ENCODE results near the gene CADPS. TPM values are rescaled to one million over a fixed set of nuclear protein-coding genes. Genes with fewer than 3 reads are reported as not detected.

CADPS gene
- polyA plus RNA-seq, 1 experiment, result 0.12 TPM

DNA sequence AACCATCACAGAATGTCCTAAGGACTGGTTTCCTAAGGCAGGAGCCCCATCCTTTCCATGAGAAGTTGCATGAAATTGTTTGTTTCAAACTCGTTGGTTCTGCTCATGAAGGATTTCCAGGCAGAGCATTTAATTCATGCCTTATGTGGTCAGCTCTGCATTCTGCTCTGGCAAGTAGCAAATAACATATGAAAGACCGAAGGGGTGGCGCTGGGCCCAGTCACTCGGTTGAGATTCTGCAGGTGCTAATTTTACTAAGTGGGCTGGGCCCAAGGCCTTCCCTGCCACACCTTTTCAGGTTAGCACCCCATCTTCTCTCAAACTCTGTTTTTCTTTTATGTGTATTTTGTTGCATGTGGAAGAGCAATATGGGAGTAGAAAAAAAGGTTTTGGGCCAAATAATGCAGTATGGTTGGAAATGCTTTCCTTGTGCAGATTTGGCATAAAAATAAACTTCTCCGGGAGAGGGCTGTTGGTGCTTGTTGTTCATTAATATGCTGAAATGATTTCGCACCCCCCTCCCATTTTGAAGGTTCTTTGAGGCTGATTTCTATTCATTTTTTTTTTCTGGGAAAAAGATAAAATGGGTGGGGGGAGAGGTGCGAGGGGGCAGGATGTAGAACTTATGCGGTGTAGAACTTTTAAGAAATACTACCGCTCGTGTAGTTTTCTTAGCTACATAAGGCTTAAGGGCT lies 318.9 kb downstream of the CADPS start:
- ChIA-PET CTCF (no interaction called here), POLR2A (no interaction called here)
- Histone ChIP-seq H3K4me3 (ENCODE audit: low read depth, low read length) (no peak overlapping the region), H3K27ac (ENCODE audit: low read depth, low read length) (no peak overlapping the region), H3K27me3 (ENCODE audit: control insufficient read depth, insufficient read depth, low read length) (peaks cover 11% of the 10 kb centered on the region), H3K9me3 (ENCODE audit: control insufficient read depth, insufficient read depth, low read length) (no peaks in the 10 kb centered on the region)
- TF ChIP-seq, protein P1, sequence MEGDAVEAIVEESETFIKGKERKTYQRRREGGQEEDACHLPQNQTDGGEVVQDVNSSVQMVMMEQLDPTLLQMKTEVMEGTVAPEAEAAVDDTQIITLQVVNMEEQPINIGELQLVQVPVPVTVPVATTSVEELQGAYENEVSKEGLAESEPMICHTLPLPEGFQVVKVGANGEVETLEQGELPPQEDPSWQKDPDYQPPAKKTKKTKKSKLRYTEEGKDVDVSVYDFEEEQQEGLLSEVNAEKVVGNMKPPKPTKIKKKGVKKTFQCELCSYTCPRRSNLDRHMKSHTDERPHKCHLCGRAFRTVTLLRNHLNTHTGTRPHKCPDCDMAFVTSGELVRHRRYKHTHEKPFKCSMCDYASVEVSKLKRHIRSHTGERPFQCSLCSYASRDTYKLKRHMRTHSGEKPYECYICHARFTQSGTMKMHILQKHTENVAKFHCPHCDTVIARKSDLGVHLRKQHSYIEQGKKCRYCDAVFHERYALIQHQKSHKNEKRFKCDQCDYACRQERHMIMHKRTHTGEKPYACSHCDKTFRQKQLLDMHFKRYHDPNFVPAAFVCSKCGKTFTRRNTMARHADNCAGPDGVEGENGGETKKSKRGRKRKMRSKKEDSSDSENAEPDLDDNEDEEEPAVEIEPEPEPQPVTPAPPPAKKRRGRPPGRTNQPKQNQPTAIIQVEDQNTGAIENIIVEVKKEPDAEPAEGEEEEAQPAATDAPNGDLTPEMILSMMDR (IDR thresholded peaks at IDR 0.05; ENCODE audit: low read depth, low read length), result no peak
- DNase-seq (ENCODE audit: low read depth, low spot score), result no peak

GRCh38 chr3:62554264-62554799 lies 320.9 kb downstream of the CADPS start:
- H3K4me3 ChIP-seq (ENCODE audit: low read depth, low read length), result no peak overlapping the region
- CTCF ChIA-PET, result interaction anchor here (0.5 to 1.1 kb wide), 4 partner anchors 9 to 1283 kb away, joined by 3 to 4 read pairs (median 4); no protein-coding TSS in a partner anchor
- no peaks in the 10 kb centered on the region for H3K9me3 ChIP-seq (ENCODE audit: control insufficient read depth, insufficient read depth, low read length)
- H3K27me3 ChIP-seq (ENCODE audit: control insufficient read depth, insufficient read depth, low read length), result peaks cover 16% of the 10 kb centered on the region
- POLR2A ChIA-PET, result no interaction called here
- no peak overlapping the region for H3K27ac ChIP-seq (ENCODE audit: low read depth, low read length)
- TF ChIP-seq, protein P1 (IDR thresholded peaks at IDR 0.05; ENCODE audit: low read depth, low read length), result peak; percentile 34
- no peak for DNase-seq (ENCODE audit: low read depth, low spot score)

DNA sequence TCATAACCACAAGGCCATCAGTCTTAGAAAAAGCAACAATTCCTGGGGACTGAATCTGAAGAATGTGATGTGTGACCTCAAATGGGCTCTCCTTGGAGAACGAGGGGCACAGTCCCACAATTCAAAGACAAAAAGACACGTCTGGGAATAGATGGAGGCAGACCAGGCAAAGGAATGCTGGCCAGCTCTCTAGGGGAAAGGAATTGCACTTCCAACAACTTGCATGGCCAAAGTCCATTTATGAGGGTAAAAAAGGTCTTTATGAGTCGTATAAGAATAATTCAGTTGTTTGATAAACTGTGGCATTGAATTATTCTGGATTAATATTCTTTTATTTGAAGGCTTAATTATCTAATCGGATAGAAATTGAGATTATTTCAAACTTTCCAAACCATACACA lies 321.4 kb downstream of the CADPS start:
- DNase-seq (ENCODE audit: low read depth, low spot score), result no peak
- TF ChIP-seq, protein P1 (IDR thresholded peaks at IDR 0.05; ENCODE audit: low read depth, low read length), result no peak
- H3K27me3 ChIP-seq (ENCODE audit: control insufficient read depth, insufficient read depth, low read length), result peaks cover 16% of the 10 kb centered on the region
- H3K9me3 ChIP-seq (ENCODE audit: control insufficient read depth, insufficient read depth, low read length), result no peaks in the 10 kb centered on the region
- no peak overlapping the region for H3K4me3 ChIP-seq (ENCODE audit: low read depth, low read length)
- CTCF ChIA-PET, result interaction anchor here (0.5 to 1.3 kb wide), 2 partner anchors 10 to 222 kb away, joined by 3 read pairs; no protein-coding TSS in a partner anchor
- POLR2A ChIA-PET, result no interaction called here
- H3K27ac ChIP-seq (ENCODE audit: low read depth, low read length), result no peak overlapping the region

- Histone ChIP-seq H3K9me3 (ENCODE audit: control insufficient read depth, insufficient read depth, low read length) (no peaks in the 10 kb centered on the region), H3K4me3 (ENCODE audit: low read depth, low read length) (no peak overlapping the region), H3K27me3 (ENCODE audit: control insufficient read depth, insufficient read depth, low read length) (peaks cover 18% of the 10 kb centered on the region), H3K27ac (ENCODE audit: low read depth, low read length) (no peak overlapping the region)
- DNase-seq (ENCODE audit: low read depth, low spot score), result no peak
- POLR2A ChIA-PET, result no interaction called here
- TF ChIP-seq, protein P1 (IDR thresholded peaks at IDR 0.05; ENCODE audit: low read depth, low read length), result no peak
- CTCF ChIA-PET, result no interaction called here
These were observed 323.7 kb downstream of the CADPS start for GRCh38 chr3:62551556-62551955.

- CTCF ChIA-PET, result no interaction called here
- Histone ChIP-seq H3K9me3 (ENCODE audit: control insufficient read depth, insufficient read depth, low read length) (no peaks in the 10 kb centered on the region), H3K27ac (ENCODE audit: low read depth, low read length) (no peak overlapping the region), H3K4me3 (ENCODE audit: low read depth, low read length) (no peak overlapping the region), H3K27me3 (ENCODE audit: control insufficient read depth, insufficient read depth, low read length) (peaks cover 18% of the 10 kb centered on the region)
- no peak for DNase-seq (ENCODE audit: low read depth, low spot score)
- TF ChIP-seq, protein P1 (IDR thresholded peaks at IDR 0.05; ENCODE audit: low read depth, low read length), result no peak
- POLR2A ChIA-PET, result no interaction called here
These were observed 324.8 kb downstream of the CADPS start for GRCh38 chr3:62550439-62550838.
